B cell (primary cell): ENCODE results near the gene ZNF554.

Experiments
- CTCF ChIP-seq: fragments of 200-600 bp; IDR thresholded peaks from one replicate; pipeline ENCODE4 v1.8.0; 2022; ENCODE audit warnings: antibody characterized with exemption, mild to moderate bottlenecking
- EZH2 ChIP-seq: IDR thresholded peaks from 2 replicates; pipeline ENCODE4 v1.6.1; 2012; ENCODE audit warnings: borderline replicate concordance, low read depth, mild to moderate bottlenecking, moderate library complexity, low read length; ENCODE audit not compliant: insufficient read depth, poor library complexity, severe bottlenecking

- TF ChIP-seq CTCF (no peak), EZH2 (no peak)
Observed at GRCh38 chr19:2791440-2791839, 28.2 kb upstream of the ZNF554 start.
